ENCODE data around the gene NIF3L1.
"Not testable (repeated sequence)": the region's sequence is repeated elsewhere in the genome, so short reads cannot be mapped to it uniquely, and the experiment has no call there.

The NIF3L1 gene

DNA sequence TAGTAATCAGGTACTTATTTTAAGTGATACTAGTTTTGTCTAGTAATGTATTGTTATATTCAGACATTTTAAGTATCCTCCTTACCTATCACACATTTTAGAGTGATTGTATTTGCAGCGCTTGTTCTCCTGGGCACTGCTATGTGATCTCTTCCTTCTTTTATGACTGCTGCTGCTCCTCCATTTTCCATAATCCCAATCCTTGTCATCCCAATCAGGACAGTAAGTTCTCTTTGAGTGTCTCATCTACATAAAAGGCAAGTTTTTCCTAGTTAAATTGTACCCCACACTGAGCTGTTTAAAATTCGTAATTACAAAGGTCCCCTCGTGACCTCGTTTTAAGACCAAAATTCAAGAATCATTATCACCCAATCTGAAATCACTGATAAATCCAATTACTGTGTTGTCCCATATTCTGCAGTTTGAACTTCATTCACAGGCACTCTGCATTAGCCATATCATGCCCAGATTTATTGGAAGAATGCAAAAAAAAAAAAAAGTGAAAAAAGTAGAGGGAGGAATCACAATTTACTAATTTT lies 27.5 kb upstream of the NIF3L1 start:
- DNase-seq (no peak), ATAC-seq (no peak)
- Mint-ChIP-seq H3K9me3 (no peaks in the 10 kb centered on the region), H3K27ac (peak overlapping the region; percentile 100), H3K4me1 (peaks cover 56% of the 10 kb centered on the region), H3K36me3 (ENCODE audit: low read depth) (peaks cover 75% of the 10 kb centered on the region), H3K4me3 (peak overlapping the region; percentile 99), H3K27me3 (no peaks in the 10 kb centered on the region)

- peak; percentile 70 for ATAC-seq
- Mint-ChIP-seq H3K27ac (peak overlapping the region; percentile 100), H3K36me3 (ENCODE audit: low read depth) (peaks cover 69% of the 10 kb centered on the region), H3K4me1 (peaks cover 50% of the 10 kb centered on the region), H3K9me3 (no peaks in the 10 kb centered on the region), H3K27me3 (no peaks in the 10 kb centered on the region), H3K4me3 (peak overlapping the region; percentile 99)
- DNase-seq: peak; percentile 68
These were observed 26.6 kb upstream of the NIF3L1 start for GRCh38 chr2:200862532-200863000.

- Mint-ChIP-seq H3K9me3 (no peaks in the 10 kb centered on the region), H3K4me1 (peaks cover 41% of the 10 kb centered on the region), H3K36me3 (ENCODE audit: low read depth) (peaks cover 60% of the 10 kb centered on the region), H3K4me3 (peak overlapping the region; percentile 99), H3K27ac (peak overlapping the region; percentile 100), H3K27me3 (no peaks in the 10 kb centered on the region)
- DNase-seq (peak; percentile 21), ATAC-seq (no peak)
These were observed 25.4 kb upstream of the NIF3L1 start for GRCh38 chr2:200863782-200864175.

DNA sequence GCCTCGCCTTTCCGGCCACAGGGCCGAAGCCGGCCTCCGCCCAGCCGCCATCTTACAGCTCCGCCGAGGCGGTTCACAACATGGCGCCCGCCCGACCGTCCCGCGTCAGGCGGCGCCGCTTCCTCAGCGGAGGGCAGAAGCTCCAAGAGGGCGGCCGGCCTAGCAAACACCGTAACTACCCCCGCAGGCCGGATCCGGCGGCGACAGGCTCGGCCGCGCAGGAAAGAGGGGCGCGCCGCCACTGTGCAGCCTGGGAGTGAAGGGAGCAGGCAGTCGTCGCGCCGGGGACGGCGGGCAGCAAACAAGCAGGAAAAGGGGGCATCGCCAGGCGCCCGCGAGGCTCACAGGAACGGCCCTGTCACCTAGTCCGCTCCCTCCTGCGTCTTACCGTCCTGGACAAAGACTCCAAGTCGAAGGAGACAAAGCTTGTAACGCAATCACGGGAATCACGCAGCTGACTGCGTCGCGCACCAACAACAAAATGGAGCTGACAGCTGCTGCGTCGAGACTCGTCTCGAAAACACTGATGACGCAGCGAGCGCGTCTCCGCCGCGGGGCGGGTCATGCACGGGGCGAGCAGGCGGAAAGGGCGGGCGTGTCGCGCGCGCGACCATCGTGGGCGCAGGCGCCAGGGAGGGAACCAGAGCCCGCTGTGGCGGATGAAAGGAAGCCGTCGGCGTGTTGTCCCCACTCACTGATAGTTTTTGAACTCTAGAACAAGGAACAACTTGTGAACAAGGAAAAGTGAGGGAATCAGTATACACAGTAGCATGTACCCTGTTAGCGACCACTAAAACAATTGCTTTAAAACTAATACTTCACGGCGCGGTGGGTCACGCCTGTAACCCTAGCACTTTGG lies 24.8 kb upstream of the NIF3L1 start, which contains the start of gene CLK1:
Gene CLK1 (minus strand): TSS at position 483 of the 859 bp plus-strand sequence. CDS start 2,796 bp downstream, outside the sequence.
- peak within 1 kb of the TSS; percentile 100 for H3K27ac Mint-ChIP-seq
- ATAC-seq (peak; percentile 79), DNase-seq (peak; percentile 98)
- peak within 1 kb of the TSS; percentile 99 for H3K4me3 Mint-ChIP-seq
- peaks cover 35% of the 10 kb centered on the region for H3K4me1 Mint-ChIP-seq
- peaks cover 58% of the 10 kb centered on the region for H3K36me3 Mint-ChIP-seq (ENCODE audit: low read depth)
- H3K27me3 Mint-ChIP-seq: no peaks in the 10 kb centered on the region
- no peaks in the 10 kb centered on the region for H3K9me3 Mint-ChIP-seq

GRCh38 chr2:200869014-200869413 lies 20.2 kb upstream of the NIF3L1 start:
- Mint-ChIP-seq H3K4me1 (peaks cover 11% of the 10 kb centered on the region), H3K27ac (no peak overlapping the region), H3K4me3 (no peak overlapping the region), H3K9me3 (no peaks in the 10 kb centered on the region), H3K27me3 (no peaks in the 10 kb centered on the region), H3K36me3 (ENCODE audit: low read depth) (peaks cover 33% of the 10 kb centered on the region)
- ATAC-seq (no peak), DNase-seq (no peak)

- peaks cover 3% of the 10 kb centered on the region for H3K4me1 Mint-ChIP-seq
- no peaks in the 10 kb centered on the region for H3K27me3 Mint-ChIP-seq
- no peak overlapping the region for H3K4me3 Mint-ChIP-seq
- peaks cover 39% of the 10 kb centered on the region for H3K36me3 Mint-ChIP-seq (ENCODE audit: low read depth)
- no peaks in the 10 kb centered on the region for H3K9me3 Mint-ChIP-seq
- DNase-seq (no peak), ATAC-seq (no peak)
- no peak overlapping the region for H3K27ac Mint-ChIP-seq
These were observed 18.0 kb upstream of the NIF3L1 start for GRCh38 chr2:200871151-200871550.

DNA sequence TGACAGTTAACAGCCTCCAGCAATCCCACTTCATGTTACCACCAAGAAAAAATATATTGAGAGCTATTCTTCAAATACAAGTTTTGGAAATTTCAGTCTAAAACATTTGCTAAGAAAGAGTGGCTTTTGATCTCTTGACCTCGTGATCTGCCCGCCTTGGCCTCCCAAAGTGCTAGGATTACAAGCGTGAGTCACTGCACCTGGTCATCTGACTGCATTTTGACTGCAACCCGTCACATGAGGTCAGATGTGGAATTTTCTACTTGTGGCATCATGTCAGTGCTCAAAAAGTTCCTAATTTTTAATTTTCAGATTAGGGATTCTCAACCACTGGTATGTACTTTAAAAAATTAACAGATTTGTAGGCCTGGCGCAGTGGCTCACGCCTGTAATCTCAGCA lies 15.6 kb upstream of the NIF3L1 start:
- peaks cover 41% of the 10 kb centered on the region for H3K36me3 Mint-ChIP-seq (ENCODE audit: low read depth)
- H3K4me3 Mint-ChIP-seq: no peak overlapping the region
- no peak overlapping the region for H3K27ac Mint-ChIP-seq
- no peaks in the 10 kb centered on the region for H3K9me3 Mint-ChIP-seq
- H3K27me3 Mint-ChIP-seq: no peaks in the 10 kb centered on the region
- DNase-seq: no peak
- peaks cover 3% of the 10 kb centered on the region for H3K4me1 Mint-ChIP-seq
- ATAC-seq: no peak

- peaks cover 50% of the 10 kb centered on the region for H3K36me3 Mint-ChIP-seq (ENCODE audit: low read depth)
- H3K4me3 Mint-ChIP-seq: no peak overlapping the region
- no peak for ATAC-seq
These were observed 11.7 kb upstream of the NIF3L1 start for GRCh38 chr2:200877443-200877842.

DNA sequence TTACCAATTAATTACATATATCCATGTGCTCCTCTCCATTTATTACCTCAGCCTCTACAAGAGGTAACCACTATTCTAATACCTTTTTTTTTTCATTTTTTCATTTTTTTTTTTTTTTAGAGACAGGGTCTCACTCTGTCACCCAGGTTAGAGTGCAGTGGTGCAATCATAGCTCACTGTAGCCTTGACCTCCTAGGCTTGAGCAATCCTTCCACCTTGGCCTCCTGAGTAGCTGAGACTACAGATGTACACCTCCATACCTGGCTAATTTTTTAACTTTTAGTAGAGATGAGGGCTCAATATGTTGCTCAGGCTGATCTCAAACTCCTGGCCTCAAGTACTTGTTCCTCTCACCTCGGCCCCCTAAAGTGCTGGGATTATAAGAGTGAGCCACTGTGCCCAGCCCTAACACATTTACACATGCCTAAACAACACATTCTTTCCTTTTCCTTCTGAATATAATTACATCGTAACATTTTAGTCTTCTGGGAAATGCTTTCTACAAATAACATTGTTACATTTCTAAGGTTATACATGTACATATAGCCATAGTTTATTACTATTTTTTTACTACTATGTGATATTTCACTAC lies 10.8 kb upstream of the NIF3L1 start:
- Mint-ChIP-seq H3K4me3 (no peak overlapping the region), H3K4me1 (peaks cover 2% of the 10 kb centered on the region), H3K27ac (no peak overlapping the region), H3K27me3 (no peaks in the 10 kb centered on the region), H3K9me3 (no peaks in the 10 kb centered on the region), H3K36me3 (ENCODE audit: low read depth) (peaks cover 57% of the 10 kb centered on the region)
- no peak for ATAC-seq
- no peak for DNase-seq

More at GRCh38 chr2:200877443-200877842, 11.7 kb upstream of the NIF3L1 start:
- DNase-seq: no peak
- H3K27me3 Mint-ChIP-seq: no peaks in the 10 kb centered on the region
- H3K27ac Mint-ChIP-seq: no peak overlapping the region
- no peaks in the 10 kb centered on the region for H3K9me3 Mint-ChIP-seq
- H3K4me1 Mint-ChIP-seq: peaks cover 2% of the 10 kb centered on the region

- H3K4me3 Mint-ChIP-seq, H3K27ac Mint-ChIP-seq, H3K4me1 Mint-ChIP-seq, H3K27me3 Mint-ChIP-seq, ATAC-seq, DNase-seq, H3K9me3 Mint-ChIP-seq: not testable (repeated sequence)
- H3K36me3 Mint-ChIP-seq (ENCODE audit: low read depth): peaks cover 55% of the 10 kb centered on the region
These were observed 7.4 kb upstream of the NIF3L1 start for GRCh38 chr2:200881715-200882249.

- Mint-ChIP-seq H3K27me3 (no peaks in the 10 kb centered on the region), H3K4me3 (no peak overlapping the region), H3K36me3 (ENCODE audit: low read depth) (peaks cover 29% of the 10 kb centered on the region), H3K27ac (no peak overlapping the region), H3K4me1 (peaks cover 6% of the 10 kb centered on the region), H3K9me3 (no peaks in the 10 kb centered on the region)
- ATAC-seq (no peak), DNase-seq (no peak)
These were observed 10.3 kb downstream of the NIF3L1 start for GRCh38 chr2:200899482-200899881.

DNA sequence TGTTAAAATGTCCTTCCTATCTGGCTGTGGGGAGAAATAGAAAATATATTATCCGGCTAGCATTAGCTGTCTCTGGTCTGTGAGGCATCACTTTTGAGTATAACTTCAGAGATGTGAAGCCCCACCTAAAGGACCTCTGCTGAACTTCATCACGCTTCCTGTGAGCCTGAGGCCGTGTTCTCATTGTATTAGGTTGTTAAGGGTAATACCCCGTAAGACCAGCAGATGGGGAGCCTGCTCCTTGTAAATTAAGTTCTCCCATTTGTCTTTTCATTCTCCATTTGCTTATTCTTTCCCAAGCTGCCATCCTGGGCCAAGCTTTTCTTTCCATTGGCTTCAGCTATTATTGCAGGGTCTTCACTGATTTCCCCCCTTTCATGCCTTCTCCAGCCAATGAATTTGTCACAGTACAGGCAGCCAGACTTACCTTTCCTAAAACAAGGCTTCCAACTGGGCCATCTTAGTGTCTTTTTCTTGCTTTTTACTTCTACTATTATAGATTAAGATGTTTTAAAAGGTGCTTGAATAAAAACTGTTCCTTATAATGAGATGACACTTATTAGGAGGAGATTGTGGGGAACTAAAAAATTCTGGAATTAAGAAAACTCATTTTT lies 12.4 kb downstream of the NIF3L1 start:
- H3K4me1 Mint-ChIP-seq: peaks cover 6% of the 10 kb centered on the region
- H3K27ac Mint-ChIP-seq: peak overlapping the region; percentile 71
- peak; percentile 98 for ATAC-seq
- H3K27me3 Mint-ChIP-seq: no peaks in the 10 kb centered on the region
- DNase-seq: peak; percentile 64
- H3K36me3 Mint-ChIP-seq (ENCODE audit: low read depth): peaks cover 29% of the 10 kb centered on the region
- H3K9me3 Mint-ChIP-seq: no peaks in the 10 kb centered on the region
- H3K4me3 Mint-ChIP-seq: no peak overlapping the region

DNA sequence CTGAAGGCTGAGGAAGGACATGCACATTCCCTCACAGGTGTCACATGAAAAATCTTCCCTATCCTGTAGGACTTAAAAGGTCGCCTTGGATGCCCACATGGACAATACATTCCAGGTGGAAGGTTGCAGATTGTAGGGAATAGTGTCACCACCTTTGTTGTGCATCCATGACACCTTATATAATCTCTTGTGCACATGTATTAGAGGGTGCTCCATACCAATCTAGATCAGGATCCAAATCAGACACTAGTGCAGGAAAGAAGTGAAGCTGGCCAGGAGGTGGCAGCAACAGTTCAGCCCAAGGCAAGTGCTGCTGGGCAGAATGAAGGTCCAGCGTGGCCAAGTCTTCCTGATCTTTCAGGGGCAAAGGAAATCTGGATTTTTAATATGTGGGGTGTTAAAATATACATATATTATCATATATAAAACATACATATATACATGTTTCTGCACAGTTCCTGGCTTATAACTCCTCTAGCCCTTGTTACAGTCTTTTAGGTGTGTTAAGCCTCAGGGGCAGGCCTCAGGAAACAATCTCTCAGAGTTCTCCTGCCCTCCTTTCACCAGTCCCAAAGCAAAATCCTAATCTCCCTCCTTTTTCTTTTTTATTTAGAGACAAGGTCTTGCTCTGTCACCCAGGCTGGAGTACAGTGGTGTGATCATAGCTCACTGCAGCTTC lies 16.6 kb downstream of the NIF3L1 start:
- Mint-ChIP-seq H3K4me3 (no peak overlapping the region), H3K9me3 (no peaks in the 10 kb centered on the region), H3K27me3 (no peaks in the 10 kb centered on the region), H3K36me3 (ENCODE audit: low read depth) (peaks cover 22% of the 10 kb centered on the region), H3K27ac (peak overlapping the region; percentile 26), H3K4me1 (peaks cover 6% of the 10 kb centered on the region)
- ATAC-seq (peak; percentile 57), DNase-seq (peak; percentile 59)

GRCh38 chr2:200909958-200910357 lies 20.8 kb downstream of the NIF3L1 start:
- Mint-ChIP-seq H3K9me3 (no peaks in the 10 kb centered on the region), H3K4me1 (no peaks in the 10 kb centered on the region), H3K36me3 (ENCODE audit: low read depth) (peaks cover 35% of the 10 kb centered on the region), H3K4me3 (no peak overlapping the region), H3K27ac (no peak overlapping the region), H3K27me3 (no peaks in the 10 kb centered on the region)
- ATAC-seq (no peak), DNase-seq (no peak)
